ENCODE data around the gene LRP1B.

- TF ChIP-seq ZNF416 (CRISPR knock-in tag; IDR thresholded peaks at IDR 0.05) (no peak), SP1 (CRISPR knock-in tag; conservative IDR thresholded peaks at IDR 0.05) (no peak)
These were observed 1575.1 kb downstream of the LRP1B start for GRCh38 chr2:140555701-140556100.

Measured in WTC11 (cell line).